H9 (cell line): ENCODE data around the gene GRIK1. TPM values are rescaled to one million over a fixed set of nuclear protein-coding genes. Genes with fewer than 3 reads are reported as not detected.

ENCODE experiments used
- DNase-seq: peaks from one replicate; pipeline ENCODE4 v3.0.0-alpha.2; 2017
- H2AFZ ChIP-seq: one replicate; pipeline ENCODE4 v1.6.1; 2013; ENCODE audit warnings: mild to moderate bottlenecking, low read length, control low read depth, moderate library complexity
- H2AK5ac ChIP-seq: 2 replicates; pipeline ENCODE4 v1.6.1; 2013; ENCODE audit warnings: low read length, control low read depth, mixed read lengths; ENCODE audit not compliant: insufficient read length
- H2BK120ac ChIP-seq: one replicate; pipeline ENCODE4 v1.6.1; 2013; ENCODE audit warnings: low read depth, mild to moderate bottlenecking, low read length, control low read depth, inconsistent platforms; ENCODE audit not compliant: poor library complexity, severe bottlenecking
- H2BK12ac ChIP-seq: 2 replicates; pipeline ENCODE4 v1.6.1; 2013; ENCODE audit warnings: low read length, control low read depth, mixed read lengths, low read depth; ENCODE audit not compliant: insufficient read length
- H2BK15ac ChIP-seq: 2 replicates; pipeline ENCODE4 v1.6.1; 2013; ENCODE audit warnings: low read depth, low read length, control low read depth
- H2BK20ac ChIP-seq: one replicate; pipeline ENCODE4 v1.6.1; 2013; ENCODE audit warnings: low read depth, mild to moderate bottlenecking, low read length, control low read depth, inconsistent platforms; ENCODE audit not compliant: poor library complexity, severe bottlenecking
- H2BK5ac ChIP-seq: 2 replicates; pipeline ENCODE4 v1.6.1; 2013; ENCODE audit warnings: low read length, control low read depth, mixed read lengths; ENCODE audit not compliant: insufficient read length
- H3K14ac ChIP-seq: 2 replicates; pipeline ENCODE4 v1.6.1; 2013; ENCODE audit warnings: low read length, control low read depth; ENCODE audit not compliant: insufficient read depth
- H3K18ac ChIP-seq: 2 replicates; pipeline ENCODE4 v1.6.1; 2013; ENCODE audit warnings: low read depth, mild to moderate bottlenecking, mixed read lengths, low read length, control low read depth; ENCODE audit not compliant: insufficient read length
- H3K23ac ChIP-seq: 2 replicates; pipeline ENCODE4 v1.6.1; 2013; ENCODE audit warnings: low read length, control low read depth, mixed read lengths, low read depth; ENCODE audit not compliant: insufficient read length
- H3K23me2 ChIP-seq: 2 replicates; pipeline ENCODE4 v1.6.1; 2013; ENCODE audit warnings: low read depth, mild to moderate bottlenecking, mixed read lengths, low read length, control low read depth; ENCODE audit not compliant: insufficient read length, poor library complexity, severe bottlenecking
- H3K27ac ChIP-seq: 2 replicates; pipeline ENCODE4 v1.5.1; 2013; ENCODE audit warnings: low read length, control low read depth, mixed read lengths, low read depth; ENCODE audit not compliant: insufficient read length
- H3K27me3 ChIP-seq: 2 replicates; pipeline ENCODE4 v1.6.1; 2013; ENCODE audit warnings: low read length, control low read depth, inconsistent platforms; ENCODE audit not compliant: insufficient read depth
- H3K4ac ChIP-seq: 2 replicates; pipeline ENCODE4 v1.6.1; 2013; ENCODE audit warnings: low read depth, mild to moderate bottlenecking, control low read depth, inconsistent platforms, low read length, moderate library complexity
- H3K4me1 ChIP-seq: 2 replicates; pipeline ENCODE4 v1.6.1; 2013; ENCODE audit warnings: low read length, control low read depth, inconsistent platforms; ENCODE audit not compliant: insufficient read depth
- H3K4me2 ChIP-seq: 2 replicates; pipeline ENCODE4 v1.6.1; 2013; ENCODE audit warnings: low read length, control low read depth, mixed read lengths; ENCODE audit not compliant: insufficient read length, insufficient read depth
- H3K56ac ChIP-seq: 2 replicates; pipeline ENCODE4 v1.6.1; 2013; ENCODE audit warnings: low read depth, mild to moderate bottlenecking, mixed read lengths, low read length, control low read depth; ENCODE audit not compliant: insufficient read length
- H3K79me1 ChIP-seq: 2 replicates; pipeline ENCODE4 v1.6.1; 2013; ENCODE audit warnings: low read depth, mild to moderate bottlenecking, moderate library complexity, low read length, control low read depth, inconsistent platforms; ENCODE audit not compliant: insufficient read depth, poor library complexity, severe bottlenecking
- H3K79me2 ChIP-seq: 2 replicates; pipeline ENCODE4 v1.6.1; 2013; ENCODE audit warnings: low read length, control low read depth, inconsistent platforms; ENCODE audit not compliant: insufficient read depth
- H3K9ac ChIP-seq: 2 replicates; pipeline ENCODE4 v1.6.1; 2013; ENCODE audit warnings: low read length, control low read depth, mixed read lengths; ENCODE audit not compliant: insufficient read length; ENCODE audit errors: extremely low read depth
- H3K9me3 ChIP-seq: one replicate; pipeline ENCODE4 v1.6.1; 2013; ENCODE audit warnings: low read depth, low read length, inconsistent platforms; ENCODE audit not compliant: control insufficient read depth
- H3T11ph ChIP-seq: one replicate; pipeline ENCODE4 v1.6.1; 2013; ENCODE audit warnings: mild to moderate bottlenecking, low read length, control low read depth, inconsistent platforms
- H4K20me1 ChIP-seq: one replicate; pipeline ENCODE4 v1.6.1; 2013; ENCODE audit not compliant: control insufficient read depth, insufficient read length, insufficient read depth
- H4K5ac ChIP-seq: 2 replicates; pipeline ENCODE4 v1.6.1; 2013; ENCODE audit warnings: low read depth, mild to moderate bottlenecking, mixed read lengths, low read length, control low read depth; ENCODE audit not compliant: insufficient read length
- H4K8ac ChIP-seq: replicated peaks from 2 replicates; pipeline ENCODE4 v1.6.1; 2013; ENCODE audit warnings: low read length, control low read depth, mixed read lengths, low read depth; ENCODE audit not compliant: insufficient read length
- H4K91ac ChIP-seq: 2 replicates; pipeline ENCODE4 v1.6.1; 2013; ENCODE audit warnings: low read depth, mild to moderate bottlenecking, moderate library complexity, mixed read lengths, low read length, control low read depth; ENCODE audit not compliant: insufficient read length
- H3K27ac Mint-ChIP-seq, 3 experiments: 2 replicates in 2 of 3; 3 replicates in 1 of 3; pipeline ENCODE4 v1.8.0; 2020 to 2021; ENCODE audit warnings: mixed read lengths in 3 of 3, mild to moderate bottlenecking in 1 of 3, moderate library complexity in 1 of 3
- H3K27me3 Mint-ChIP-seq: 2 replicates; pipeline ENCODE4 v1.8.0; 2021; ENCODE audit warnings: low read depth, mild to moderate bottlenecking, moderate library complexity, mixed read lengths
- H3K36me3 Mint-ChIP-seq, 3 experiments: 2 replicates in 2 of 3; 3 replicates in 1 of 3; pipeline ENCODE4 v1.8.0; 2020 to 2021; ENCODE audit warnings: low read depth in 3 of 3, mixed read lengths in 3 of 3; ENCODE audit not compliant: insufficient read depth in 1 of 3
- H3K4me1 Mint-ChIP-seq, 2 experiments: 2 replicates each; pipeline ENCODE4 v1.8.0; 2020; ENCODE audit warnings: mixed read lengths in 2 of 2
- H3K4me3 Mint-ChIP-seq, 2 experiments: 2 replicates in 1 of 2; 3 replicates in 1 of 2; pipeline ENCODE4 v1.8.0; 2020 to 2021; ENCODE audit warnings: mild to moderate bottlenecking in 2 of 2, mixed read lengths in 2 of 2, moderate library complexity in 1 of 2
- H3K9me3 Mint-ChIP-seq, 2 experiments: 2 replicates in 1 of 2; 3 replicates in 1 of 2; pipeline ENCODE4 v1.8.0; 2020; ENCODE audit warnings: mild to moderate bottlenecking in 2 of 2, mixed read lengths in 2 of 2, moderate library complexity in 1 of 2
- CTCF ChIP-seq: fragments of 200-600 bp; sonication (generic); conservative IDR thresholded peaks from 3 replicates; pipeline ENCODE4 v1.8.0; 2021; ENCODE audit warnings: antibody characterized with exemption, mild to moderate bottlenecking
- WGBS: extraction: QIAGEN DNeasy Blood & Tissue Kit; methylation state at CpG from one replicate; pipeline ENCODE4 v1.1.7; 2013; ENCODE audit warnings: missing lambda C conversion rate, low lambda C conversion rate, mixed read lengths; ENCODE audit not compliant: insufficient read length; ENCODE audit errors: extremely low coverage; 5-methylcytosine and 5-hydroxymethylcytosine counted together
- total RNA-seq: library from RNA; stranded (reverse); gene quantifications from 2 replicates; pipeline ENCODE4 v1.2.1, GENCODE V29; 2021

The GRIK1 gene
- total RNA-seq, 1 experiment from 2014 or later = not detected

- H3K27ac Mint-ChIP-seq = no peak overlapping the region
- Histone ChIP-seq H3K14ac (no peak overlapping the region), H3K4me1 (peaks cover 3% of the 10 kb centered on the region; the same call in 1 of the 2 replicates), H3K23me2 (no peaks in the 10 kb centered on the region), H3K18ac (no peak overlapping the region), H3K4me2 (no peak overlapping the region), H3K9ac (no peak overlapping the region), H2AFZ (no peak overlapping the region), H2BK120ac (no peak overlapping the region), H2BK12ac (no peak overlapping the region), H4K8ac (no peak overlapping the region), H3K27ac (no peak overlapping the region), H3K79me2 (no peaks in the 10 kb centered on the region), H2BK5ac (no peak overlapping the region), H4K20me1 (no peaks in the 10 kb centered on the region), H3K79me1 (no peaks in the 10 kb centered on the region), H4K91ac (no peak overlapping the region), H3K4ac (no peak overlapping the region), H3K56ac (no peak overlapping the region), H3K23ac (no peak overlapping the region), H2AK5ac (no peak overlapping the region), H3T11ph (no peak overlapping the region), H4K5ac (no peak overlapping the region), H2BK15ac (no peak overlapping the region), H2BK20ac (no peak overlapping the region), H3K9me3 (no peaks in the 10 kb centered on the region), H3K27me3 (no peaks in the 10 kb centered on the region)
- DNase-seq = no peak
- H3K4me1 Mint-ChIP-seq = peaks cover 5 to 12% of the 10 kb centered on the region in 2 experiments; a peak in 3 of 4 replicates
- no peaks in the 10 kb centered on the region for H3K27me3 Mint-ChIP-seq
- no peak for TF ChIP-seq CTCF
- H3K4me3 Mint-ChIP-seq = no peak overlapping the region
- no CpG with 5 or more reads among the region's 2 CpGs for WGBS
- no peaks in the 10 kb centered on the region for H3K9me3 Mint-ChIP-seq
- no peaks in the 10 kb centered on the region for H3K36me3 Mint-ChIP-seq
Measured at GRCh38 chr21:29808153-29808552, 131.6 kb downstream of the GRIK1 start.
